ENCODE data around the gene MINDY4B.

MINDY4B gene

GRCh38 chr3:150933473-150933995 is 28.3 kb upstream of the MINDY4B start:
- Mint-ChIP-seq H3K4me3 (no peak overlapping the region), H3K36me3 (ENCODE audit: low read depth) (no peaks in the 10 kb centered on the region), H3K27me3 (ENCODE audit: low read depth) (peaks cover 4% of the 10 kb centered on the region), H3K9me3 (peaks cover 6% of the 10 kb centered on the region), H3K4me1 (no peaks in the 10 kb centered on the region), H3K27ac (peak overlapping the region in 2 of 3 experiments; percentile 7 to 8)
- no peak for TF ChIP-seq CTCF (IDR thresholded peaks at IDR 0.05; ENCODE audit: unreplicated experiment in 3 of 3)

GRCh38 chr3:150931745-150932144 is 26.5 kb upstream of the MINDY4B start:
- Mint-ChIP-seq H3K27ac (no peak overlapping the region), H3K9me3 (peaks cover 6% of the 10 kb centered on the region), H3K4me3 (no peak overlapping the region), H3K27me3 (ENCODE audit: low read depth) (peaks cover 4% of the 10 kb centered on the region), H3K36me3 (ENCODE audit: low read depth) (no peaks in the 10 kb centered on the region), H3K4me1 (no peaks in the 10 kb centered on the region)
- no peak for TF ChIP-seq CTCF (IDR thresholded peaks at IDR 0.05; ENCODE audit: unreplicated experiment in 3 of 3)

GRCh38 chr3:150930839-150931238 is 25.6 kb upstream of the MINDY4B start:
- peaks cover 9% of the 10 kb centered on the region for H3K27me3 Mint-ChIP-seq (ENCODE audit: low read depth)
- no peak overlapping the region for H3K4me3 Mint-ChIP-seq
- no peaks in the 10 kb centered on the region for H3K9me3 Mint-ChIP-seq
- H3K4me1 Mint-ChIP-seq, result no peaks in the 10 kb centered on the region
- no peaks in the 10 kb centered on the region for H3K36me3 Mint-ChIP-seq (ENCODE audit: low read depth)
- no peak overlapping the region for H3K27ac Mint-ChIP-seq
- TF ChIP-seq CTCF (IDR thresholded peaks at IDR 0.05; ENCODE audit: unreplicated experiment in 3 of 3), result no peak

GRCh38 chr3:150928234-150928633 is 23.0 kb upstream of the MINDY4B start:
- Mint-ChIP-seq H3K4me1 (no peaks in the 10 kb centered on the region), H3K36me3 (ENCODE audit: low read depth) (no peaks in the 10 kb centered on the region), H3K27me3 (ENCODE audit: low read depth) (peaks cover 18% of the 10 kb centered on the region), H3K4me3 (no peak overlapping the region), H3K27ac (no peak overlapping the region), H3K9me3 (no peaks in the 10 kb centered on the region)
- no peak for TF ChIP-seq CTCF (IDR thresholded peaks at IDR 0.05; ENCODE audit: unreplicated experiment in 3 of 3)

- no peak for TF ChIP-seq CTCF (IDR thresholded peaks at IDR 0.05; ENCODE audit: unreplicated experiment in 3 of 3)
- no peaks in the 10 kb centered on the region for H3K9me3 Mint-ChIP-seq
- no peaks in the 10 kb centered on the region for H3K36me3 Mint-ChIP-seq (ENCODE audit: low read depth)
- peaks cover 20% of the 10 kb centered on the region for H3K27me3 Mint-ChIP-seq (ENCODE audit: low read depth)
- no peaks in the 10 kb centered on the region for H3K4me1 Mint-ChIP-seq
- H3K4me3 Mint-ChIP-seq, result no peak overlapping the region
- H3K27ac Mint-ChIP-seq, result no peak overlapping the region
These were observed 21.1 kb upstream of the MINDY4B start for GRCh38 chr3:150926328-150926727.

- H3K36me3 Mint-ChIP-seq (ENCODE audit: low read depth), result no peaks in the 10 kb centered on the region
- TF ChIP-seq CTCF (IDR thresholded peaks at IDR 0.05; ENCODE audit: unreplicated experiment in 3 of 3), result peak; percentile 36 to 67 (median 50)
- H3K27ac Mint-ChIP-seq, result no peak overlapping the region
- no peaks in the 10 kb centered on the region for H3K4me1 Mint-ChIP-seq
- no peaks in the 10 kb centered on the region for H3K9me3 Mint-ChIP-seq
- peaks cover 20% of the 10 kb centered on the region for H3K27me3 Mint-ChIP-seq (ENCODE audit: low read depth)
- peak overlapping the region in 1 of 3 experiments; percentile 31 for H3K4me3 Mint-ChIP-seq
These were observed 20.5 kb upstream of the MINDY4B start for GRCh38 chr3:150925751-150926201.
